GM10847 (cell line): ENCODE data around the gene P3R3URF.

ENCODE experiments used
- POLR2A ChIP-seq: IDR thresholded peaks from 2 replicates; pipeline ENCODE4 v1.6.1; 2011; ENCODE audit not compliant: insufficient read length; ENCODE audit errors: extremely low read depth

Gene P3R3URF

GRCh38 chr1:46176211-46176865 is at the start of gene P3R3URF:
Gene P3R3URF (minus strand): TSS chr1:46176488. CDS start chr1:46176471, 17 bp downstream.
- no peak for TF ChIP-seq POLR2A

- no peak for TF ChIP-seq POLR2A
Observed at GRCh38 chr1:46224966-46225365, 48.7 kb upstream of the P3R3URF start.

- TF ChIP-seq POLR2A = no peak
Observed at GRCh38 chr1:46223472-46223943, 47.2 kb upstream of the P3R3URF start.

- TF ChIP-seq POLR2A = no peak
Observed at GRCh38 chr1:46221749-46222148, 45.5 kb upstream of the P3R3URF start.

GRCh38 chr1:46220808-46221207 is 44.5 kb upstream of the P3R3URF start:
- TF ChIP-seq POLR2A = no peak

- TF ChIP-seq POLR2A = no peak
Observed at GRCh38 chr1:46219551-46220520, 43.5 kb upstream of the P3R3URF start.

GRCh38 chr1:46218443-46218842 is 42.2 kb upstream of the P3R3URF start:
- TF ChIP-seq POLR2A = no peak

- TF ChIP-seq POLR2A = no peak
Observed at GRCh38 chr1:46215504-46215903, 39.2 kb upstream of the P3R3URF start.

- TF ChIP-seq POLR2A = no peak
Observed at GRCh38 chr1:46211051-46211450, 34.8 kb upstream of the P3R3URF start.

GRCh38 chr1:46210561-46210960 is 34.3 kb upstream of the P3R3URF start:
- TF ChIP-seq POLR2A = no peak

GRCh38 chr1:46206399-46206798 is 30.1 kb upstream of the P3R3URF start:
- no peak for TF ChIP-seq POLR2A

GRCh38 chr1:46205791-46206190 is 29.5 kb upstream of the P3R3URF start:
- TF ChIP-seq POLR2A = no peak

GRCh38 chr1:46205141-46205540 is 28.9 kb upstream of the P3R3URF start:
- no peak for TF ChIP-seq POLR2A

- no peak for TF ChIP-seq POLR2A
Observed at GRCh38 chr1:46204406-46204742, 28.1 kb upstream of the P3R3URF start.

GRCh38 chr1:46203738-46204405 is 27.6 kb upstream of the P3R3URF start:
- no peak for TF ChIP-seq POLR2A
